Activated CD8-positive, alpha-beta memory T cell treated with anti-CD3 and anti-CD28 coated beads for 4 hours (primary cell): ENCODE measurements around the gene IL17REL.
A peak's percentile ranks its signal among the peaks of the same experiment; 100 is the strongest.

Experiments
- DNase-seq, 2 donors: peaks; one replicate each; pipeline ENCODE4 v3.0.0-alpha.2; 2020; ENCODE audit warnings: low read depth in 2 of 2

IL17REL gene

GRCh38 chr22:49966774-49967705, 45.5 kb downstream of the IL17REL start:
- no peak for DNase-seq

- DNase-seq = no peak
Measured at GRCh38 chr22:49966041-49966773, 46.4 kb downstream of the IL17REL start.

DNA sequence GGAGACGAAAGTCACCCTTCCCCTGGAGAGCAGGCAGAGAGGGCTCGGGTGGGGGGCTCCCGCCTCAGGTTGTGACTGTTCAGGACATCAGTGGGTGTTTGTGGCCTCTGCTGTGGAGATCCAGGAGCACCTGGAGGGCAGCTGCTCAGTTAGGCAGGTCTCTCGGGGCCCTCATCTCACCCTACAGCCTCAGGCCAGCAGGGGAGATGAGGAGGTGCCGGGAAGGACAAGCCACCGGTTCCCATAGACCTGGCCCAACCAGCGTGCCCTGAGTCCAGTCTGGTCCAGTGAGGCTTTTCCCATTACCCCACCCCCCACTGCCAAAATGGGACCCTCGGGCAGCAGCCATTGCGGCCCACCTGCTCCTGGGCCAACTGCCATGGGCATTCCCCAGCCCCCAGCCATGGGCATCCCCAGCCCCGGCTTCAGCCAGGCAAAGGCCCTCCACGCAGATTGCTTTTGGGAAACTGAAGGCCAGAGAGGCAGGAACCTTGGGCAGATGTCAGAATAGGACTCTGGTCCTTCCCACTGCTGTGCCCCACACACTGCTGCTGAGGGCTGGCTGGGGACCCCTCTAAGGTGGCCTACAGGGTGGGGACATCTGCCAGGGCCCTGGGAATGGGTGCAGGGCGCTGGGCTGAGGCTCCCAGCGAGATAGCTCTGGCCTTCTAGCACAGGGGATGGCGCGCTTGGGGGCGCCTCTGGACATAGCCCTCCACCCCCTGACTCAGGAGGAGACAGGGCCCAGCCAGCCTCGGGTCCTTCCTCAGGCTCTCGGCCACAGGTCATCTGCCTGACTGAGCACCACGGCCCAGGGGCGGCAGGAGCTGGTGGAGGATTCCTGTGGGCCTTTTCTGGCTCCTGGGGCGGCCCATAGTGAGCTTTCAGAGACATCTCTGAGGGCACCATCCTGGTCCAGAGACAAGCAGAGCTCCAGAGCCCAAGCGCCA, 47.2 kb downstream of the IL17REL start:
- no peak for DNase-seq

DNA sequence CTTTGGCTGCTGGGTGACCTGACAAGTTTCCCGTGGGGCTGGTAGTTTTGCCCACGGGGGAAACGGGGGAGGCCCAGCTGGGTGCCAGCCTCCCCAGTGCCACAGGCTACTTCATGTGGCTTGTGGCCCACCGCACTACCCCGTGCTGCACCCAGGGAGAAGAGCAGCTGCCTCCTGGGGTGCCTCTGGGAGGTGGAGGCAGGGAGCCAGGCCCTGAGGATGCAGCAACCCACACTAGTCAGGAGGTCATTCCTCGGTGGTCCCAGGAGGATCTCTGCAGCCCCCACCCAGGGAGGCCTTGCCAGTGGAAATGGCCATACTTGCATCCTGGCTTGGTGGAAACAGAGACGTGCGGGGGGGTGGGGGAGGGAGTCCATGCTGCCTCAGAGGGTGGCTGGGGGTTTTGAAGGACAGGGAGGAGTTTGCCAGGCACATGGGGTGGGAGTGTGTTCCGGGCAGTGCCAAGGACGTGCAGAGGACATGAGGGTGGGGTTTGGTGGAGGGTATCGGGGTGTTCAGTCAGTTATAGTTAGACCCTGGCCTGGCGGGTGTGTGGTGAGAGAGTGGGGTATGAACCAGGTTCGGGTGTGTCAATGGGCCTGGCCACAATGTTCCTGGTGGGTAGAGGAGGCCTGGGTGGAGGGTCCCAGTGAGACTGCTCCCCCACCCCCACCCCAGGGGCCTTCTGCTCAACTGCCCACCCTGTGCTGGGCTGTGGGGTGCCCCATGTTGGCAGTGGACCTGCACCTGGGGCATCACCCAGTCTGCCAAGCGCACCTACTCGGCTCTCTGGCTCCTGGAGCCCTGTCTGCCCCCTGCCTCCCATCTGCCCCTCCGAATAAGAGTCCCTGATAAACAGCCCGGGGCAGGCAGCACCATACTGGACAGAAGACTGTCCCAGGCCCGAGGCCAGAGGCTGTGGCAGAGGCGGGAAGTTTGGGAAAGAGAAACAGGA, 48.2 kb downstream of the IL17REL start:
- DNase-seq = no peak

DNA sequence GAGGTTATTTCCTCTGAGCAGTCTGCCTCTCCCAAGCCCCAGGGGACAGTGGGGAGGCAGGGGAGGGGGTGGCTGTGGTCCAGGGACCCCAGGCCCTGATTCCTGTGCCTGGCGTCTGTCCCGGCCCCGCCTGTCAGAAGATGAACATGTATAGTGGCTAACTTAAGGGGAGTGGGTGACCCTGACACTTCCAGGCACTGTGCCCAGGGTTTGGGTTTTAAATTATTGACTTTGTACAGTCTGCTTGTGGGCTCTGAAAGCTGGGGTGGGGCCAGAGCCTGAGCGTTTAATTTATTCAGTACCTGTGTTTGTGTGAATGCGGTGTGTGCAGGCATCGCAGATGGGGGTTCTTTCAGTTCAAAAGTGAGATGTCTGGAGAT, 48.9 kb downstream of the IL17REL start:
- DNase-seq = no peak

GRCh38 chr22:49962751-49963646, 49.6 kb downstream of the IL17REL start:
- DNase-seq = no peak

- DNase-seq = peak; percentile 80 to 82
Measured at GRCh38 chr22:49962012-49962750, 50.4 kb downstream of the IL17REL start.

- DNase-seq = no peak
Measured at GRCh38 chr22:49961601-49962011, 51.0 kb downstream of the IL17REL start.

DNA sequence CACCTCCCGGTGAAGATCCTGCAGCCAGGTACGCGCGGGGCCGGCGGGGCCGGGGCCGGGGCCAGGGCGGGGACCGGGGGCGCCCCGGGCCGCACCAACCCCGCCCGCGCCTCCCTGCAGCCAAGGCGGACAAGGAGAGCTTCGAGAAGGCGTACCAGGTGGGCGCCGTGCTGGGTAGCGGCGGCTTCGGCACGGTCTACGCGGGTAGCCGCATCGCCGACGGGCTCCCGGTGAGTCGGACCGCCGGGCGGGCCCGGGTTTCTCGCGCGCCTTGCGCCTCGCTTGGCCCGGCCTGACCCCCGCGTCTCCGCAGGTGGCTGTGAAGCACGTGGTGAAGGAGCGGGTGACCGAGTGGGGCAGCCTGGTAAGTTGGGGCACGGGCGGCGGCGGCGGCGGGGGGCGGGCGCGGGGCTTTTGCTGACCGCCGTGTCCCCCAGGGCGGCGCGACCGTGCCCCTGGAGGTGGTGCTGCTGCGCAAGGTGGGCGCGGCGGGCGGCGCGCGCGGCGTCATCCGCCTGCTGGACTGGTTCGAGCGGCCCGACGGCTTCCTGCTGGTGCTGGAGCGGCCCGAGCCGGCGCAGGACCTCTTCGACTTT, 51.5 kb downstream of the IL17REL start:
- DNase-seq = no peak

- DNase-seq = peak; percentile 87 to 92
Measured at GRCh38 chr22:49960159-49961004, 52.2 kb downstream of the IL17REL start, which contains the start of gene PIM3. Gene PIM3 (plus strand): TSS chr22:49960772. CDS start chr22:49960948, 176 bp downstream.

DNA sequence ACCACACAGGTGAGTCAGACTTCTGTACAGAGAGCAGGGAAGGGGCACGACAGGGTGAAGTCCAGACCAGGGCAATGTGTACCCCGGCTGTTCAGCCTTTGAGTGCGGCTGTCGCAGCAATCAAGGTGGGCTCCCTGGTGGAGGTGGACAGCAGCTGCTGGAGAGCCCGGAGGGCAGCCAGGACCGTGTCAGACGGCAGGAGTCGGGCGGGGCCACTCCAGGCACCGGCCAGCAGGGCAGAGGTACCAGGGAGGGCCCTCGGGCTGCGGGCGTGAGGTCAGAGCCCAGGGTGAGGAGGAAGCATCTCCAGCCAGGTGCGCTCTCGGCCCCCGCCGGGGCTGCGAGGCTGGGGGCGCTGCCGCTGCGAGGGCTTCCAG, 52.8 kb downstream of the IL17REL start:
- no peak for DNase-seq

DNA sequence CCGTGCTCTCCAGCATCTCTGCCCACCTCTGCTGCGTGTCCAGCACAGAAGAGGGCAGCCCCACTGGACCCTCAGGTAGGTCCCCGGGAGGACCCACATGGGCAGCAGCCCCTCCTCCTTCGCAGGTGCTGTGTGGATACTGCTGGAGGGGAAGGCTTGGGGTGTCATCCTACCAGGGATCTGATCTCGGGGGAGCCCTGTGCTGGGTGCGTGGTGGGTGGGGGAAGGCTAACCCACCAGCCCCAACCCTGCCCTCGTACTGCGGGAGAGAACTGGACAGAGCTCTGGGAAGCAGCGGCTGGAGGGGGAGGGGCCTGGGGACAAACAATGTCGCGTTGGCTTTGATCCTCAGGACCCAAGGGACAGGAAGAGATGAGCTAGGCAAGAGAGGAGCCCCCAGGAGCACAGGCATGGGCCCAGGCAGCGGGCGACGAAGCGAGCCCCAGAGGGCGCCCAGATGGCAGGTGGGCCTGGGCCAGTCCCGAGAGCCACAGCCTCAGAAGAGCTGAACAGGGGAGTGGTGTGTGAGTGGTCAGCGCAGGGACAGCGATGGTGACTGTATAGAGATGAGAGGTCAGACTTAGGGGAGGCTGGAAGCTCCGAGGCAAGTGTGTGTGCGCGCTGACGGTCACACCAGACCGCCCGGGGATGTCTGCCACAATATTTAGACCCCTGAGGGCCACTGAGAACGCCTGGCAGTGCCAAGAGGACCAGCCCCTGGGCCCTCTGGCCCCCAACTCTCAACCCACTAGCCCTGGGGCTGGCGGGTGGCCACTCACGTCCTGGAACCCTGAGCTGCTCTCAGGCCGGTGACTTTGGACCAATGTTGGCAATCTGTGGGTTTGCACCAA, 53.4 kb downstream of the IL17REL start:
- no peak for DNase-seq

DNA sequence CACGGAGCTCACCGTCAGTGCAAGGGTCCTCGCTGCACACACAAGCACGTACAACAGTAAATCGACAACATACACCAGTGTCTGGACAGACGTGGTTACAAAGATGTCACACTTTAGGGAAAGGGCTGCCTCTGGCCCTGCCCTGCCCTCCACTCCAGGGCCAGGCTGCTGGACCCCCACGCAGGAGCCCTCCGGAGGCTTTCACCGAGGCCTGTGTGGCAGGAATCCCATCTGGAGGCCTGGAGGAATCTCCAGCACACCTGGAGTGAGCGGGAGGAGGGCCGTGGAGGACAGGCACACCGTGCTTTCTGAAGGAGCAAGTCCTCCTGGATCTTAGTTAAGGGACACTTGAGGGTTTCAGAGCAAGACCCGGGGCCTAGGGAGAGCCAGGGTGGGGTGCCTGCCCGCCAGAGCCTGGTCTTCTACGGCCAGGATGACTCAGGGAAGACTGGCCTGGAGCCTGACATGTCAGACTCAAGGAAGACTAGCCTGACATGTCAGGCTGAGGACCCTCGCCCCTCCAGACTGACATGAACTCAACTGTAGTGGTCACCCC, 54.1 kb downstream of the IL17REL start:
- DNase-seq = no peak

DNA sequence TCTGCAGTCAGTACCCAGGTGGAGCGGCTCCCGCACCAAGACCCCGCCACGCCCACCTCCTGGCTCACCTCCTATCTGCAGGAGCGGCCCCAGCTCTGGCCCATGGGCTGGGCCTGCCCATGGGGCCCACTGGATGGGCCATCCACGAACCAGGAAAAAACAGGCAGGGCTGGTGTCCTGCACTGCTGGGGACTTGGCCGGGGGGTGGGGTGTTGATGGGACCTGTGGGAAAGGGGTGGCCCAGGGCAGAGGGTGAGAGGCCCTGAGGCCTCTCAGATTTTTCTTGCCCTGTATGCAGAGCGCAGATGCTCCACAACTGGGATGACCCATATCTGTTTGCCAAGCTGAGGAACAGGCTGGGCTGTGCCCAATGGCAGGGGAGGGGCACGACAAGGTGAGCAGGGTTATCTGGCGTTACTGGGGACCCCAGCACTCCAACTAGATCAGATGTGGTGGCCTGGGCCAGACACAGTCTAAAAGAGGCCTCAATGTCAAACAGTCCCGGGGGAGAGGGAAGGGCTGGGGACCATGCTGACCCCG, 54.7 kb downstream of the IL17REL start:
- DNase-seq = no peak

- no peak for DNase-seq
Measured at GRCh38 chr22:49956914-49957825, 55.4 kb downstream of the IL17REL start.
